Stimulated activated CD4-positive, alpha-beta T cell treated with anti-CD3 and anti-CD28 coated beads, Interleukin-15, amount 100 ng/mL, for 24 hours (primary cell): ENCODE data around the gene ZNF536.

Experiments used
- DNase-seq: peaks from one replicate; pipeline ENCODE4 v3.0.0-alpha.2; 2020

ZNF536 gene

GRCh38 chr19:30364866-30365800 lies 7.1 kb upstream of the ZNF536 start:
- DNase-seq: no peak

- no peak for DNase-seq
Measured at GRCh38 chr19:30366282-30366681, 5.9 kb upstream of the ZNF536 start.

GRCh38 chr19:30367006-30367405 lies 5.2 kb upstream of the ZNF536 start:
- no peak for DNase-seq

- no peak for DNase-seq
Measured at GRCh38 chr19:30367421-30367820, 4.8 kb upstream of the ZNF536 start.

- no peak for DNase-seq
Measured at GRCh38 chr19:30369833-30370232, 2.4 kb upstream of the ZNF536 start.

- DNase-seq: no peak
Measured at GRCh38 chr19:30371161-30371836, 885 bp upstream of the ZNF536 start.

- DNase-seq: no peak
Measured at GRCh38 chr19:30373593-30373992, 1.4 kb downstream of the ZNF536 start.

- DNase-seq: no peak
Measured at GRCh38 chr19:30374539-30374864, 2.3 kb downstream of the ZNF536 start.

GRCh38 chr19:30374865-30375552 lies 2.8 kb downstream of the ZNF536 start:
- DNase-seq: no peak

GRCh38 chr19:30375553-30376031 lies 3.4 kb downstream of the ZNF536 start:
- no peak for DNase-seq

GRCh38 chr19:30376272-30376671 lies 4.1 kb downstream of the ZNF536 start:
- no peak for DNase-seq

GRCh38 chr19:30376826-30377425 lies 4.7 kb downstream of the ZNF536 start:
- DNase-seq: no peak

- no peak for DNase-seq
Measured at GRCh38 chr19:30378701-30379100, 6.5 kb downstream of the ZNF536 start.

- DNase-seq: no peak
Measured at GRCh38 chr19:30379841-30380610, 7.8 kb downstream of the ZNF536 start.

- DNase-seq: no peak
Measured at GRCh38 chr19:30381366-30381765, 9.2 kb downstream of the ZNF536 start.

GRCh38 chr19:30385174-30385573 lies 13.0 kb downstream of the ZNF536 start:
- DNase-seq: no peak

- DNase-seq: no peak
Measured at GRCh38 chr19:30385666-30386065, 13.5 kb downstream of the ZNF536 start.

- DNase-seq: no peak
Measured at GRCh38 chr19:30386551-30387143, 14.5 kb downstream of the ZNF536 start.

GRCh38 chr19:30387311-30388115 lies 15.3 kb downstream of the ZNF536 start:
- DNase-seq: no peak

GRCh38 chr19:30388327-30388726 lies 16.1 kb downstream of the ZNF536 start:
- DNase-seq: no peak

GRCh38 chr19:30388819-30389218 lies 16.6 kb downstream of the ZNF536 start:
- no peak for DNase-seq
